Neutrophil (primary cell): ENCODE measurements around the gene FAM107A.

ENCODE experiments used
- H3K27ac ChIP-seq: fragments of 200-600 bp; sonication (generic); 2 replicates; pipeline ENCODE4 v1.5.1; 2016; ENCODE audit warnings: mild to moderate bottlenecking, moderate library complexity
- H3K27me3 ChIP-seq: fragments of 200-600 bp; sonication (generic); 2 replicates; pipeline ENCODE4 v1.6.0; 2016; ENCODE audit warnings: mild to moderate bottlenecking
- H3K36me3 ChIP-seq: fragments of 200-600 bp; sonication (generic); 2 replicates; pipeline ENCODE4 v1.5.1; 2017
- H3K4me1 ChIP-seq, 2 experiments: fragments of 200-600 bp in 1 of 2; sonication (generic) in 1 of 2; 1 replicate in 1 of 2; 2 replicates in 1 of 2; pipeline versions ENCODE4 v1.5.1 to v1.6.1; 2013 to 2016; ENCODE audit warnings: low read depth in 1 of 2, low read length in 1 of 2, mild to moderate bottlenecking in 1 of 2, moderate library complexity in 1 of 2; ENCODE audit not compliant: control insufficient read depth in 1 of 2, insufficient read depth in 1 of 2
- H3K4me3 ChIP-seq, 2 experiments: fragments of 200-600 bp in 1 of 2; sonication (generic) in 1 of 2; 1 replicate in 1 of 2; 2 replicates in 1 of 2; pipeline ENCODE4 v1.5.1; 2013 to 2016; ENCODE audit warnings: low read depth in 1 of 2, low read length in 1 of 2, mild to moderate bottlenecking in 1 of 2, moderate library complexity in 1 of 2
- H3K9me3 ChIP-seq: fragments of 200-600 bp; sonication (generic); 2 replicates; pipeline ENCODE4 v1.5.1; 2016
- TF ChIP-seq, protein P1 (sequence below): fragments of 200-600 bp; sonication (generic); IDR thresholded peaks from 2 replicates; pipeline ENCODE4 v1.5.1; 2016; ENCODE audit warnings: antibody characterized with exemption

The FAM107A gene

DNA sequence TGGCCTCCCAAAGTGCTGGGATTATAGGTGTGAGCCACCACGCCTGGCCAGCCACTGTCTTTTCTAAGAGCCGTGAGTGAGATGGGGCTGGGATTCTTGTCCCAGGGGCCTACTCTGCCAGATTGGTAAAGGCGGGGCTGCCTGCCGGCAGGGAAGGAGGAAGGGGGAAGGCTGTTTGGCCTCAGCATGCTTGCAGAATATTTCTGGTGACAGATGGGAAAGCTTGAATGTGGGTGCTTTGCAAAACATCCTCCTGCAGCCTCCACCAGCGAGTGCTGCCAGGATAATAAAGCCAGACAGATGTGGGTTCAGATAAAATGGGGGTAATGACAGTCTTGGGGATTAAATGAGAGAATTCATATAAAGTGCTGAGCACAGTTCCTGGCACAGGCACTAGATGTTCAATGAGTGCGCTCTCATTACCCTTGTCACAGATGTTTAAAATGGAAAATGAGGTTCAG lies 20.4 kb downstream of the FAM107A start:
- no peaks in the 10 kb centered on the region for H3K36me3 ChIP-seq
- H3K27me3 ChIP-seq = no peaks in the 10 kb centered on the region
- H3K27ac ChIP-seq = no peak overlapping the region
- no peaks in the 10 kb centered on the region for H3K4me1 ChIP-seq
- H3K9me3 ChIP-seq = no peaks in the 10 kb centered on the region
- no peak overlapping the region for H3K4me3 ChIP-seq
- TF ChIP-seq, protein P1, sequence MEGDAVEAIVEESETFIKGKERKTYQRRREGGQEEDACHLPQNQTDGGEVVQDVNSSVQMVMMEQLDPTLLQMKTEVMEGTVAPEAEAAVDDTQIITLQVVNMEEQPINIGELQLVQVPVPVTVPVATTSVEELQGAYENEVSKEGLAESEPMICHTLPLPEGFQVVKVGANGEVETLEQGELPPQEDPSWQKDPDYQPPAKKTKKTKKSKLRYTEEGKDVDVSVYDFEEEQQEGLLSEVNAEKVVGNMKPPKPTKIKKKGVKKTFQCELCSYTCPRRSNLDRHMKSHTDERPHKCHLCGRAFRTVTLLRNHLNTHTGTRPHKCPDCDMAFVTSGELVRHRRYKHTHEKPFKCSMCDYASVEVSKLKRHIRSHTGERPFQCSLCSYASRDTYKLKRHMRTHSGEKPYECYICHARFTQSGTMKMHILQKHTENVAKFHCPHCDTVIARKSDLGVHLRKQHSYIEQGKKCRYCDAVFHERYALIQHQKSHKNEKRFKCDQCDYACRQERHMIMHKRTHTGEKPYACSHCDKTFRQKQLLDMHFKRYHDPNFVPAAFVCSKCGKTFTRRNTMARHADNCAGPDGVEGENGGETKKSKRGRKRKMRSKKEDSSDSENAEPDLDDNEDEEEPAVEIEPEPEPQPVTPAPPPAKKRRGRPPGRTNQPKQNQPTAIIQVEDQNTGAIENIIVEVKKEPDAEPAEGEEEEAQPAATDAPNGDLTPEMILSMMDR = no peak

DNA sequence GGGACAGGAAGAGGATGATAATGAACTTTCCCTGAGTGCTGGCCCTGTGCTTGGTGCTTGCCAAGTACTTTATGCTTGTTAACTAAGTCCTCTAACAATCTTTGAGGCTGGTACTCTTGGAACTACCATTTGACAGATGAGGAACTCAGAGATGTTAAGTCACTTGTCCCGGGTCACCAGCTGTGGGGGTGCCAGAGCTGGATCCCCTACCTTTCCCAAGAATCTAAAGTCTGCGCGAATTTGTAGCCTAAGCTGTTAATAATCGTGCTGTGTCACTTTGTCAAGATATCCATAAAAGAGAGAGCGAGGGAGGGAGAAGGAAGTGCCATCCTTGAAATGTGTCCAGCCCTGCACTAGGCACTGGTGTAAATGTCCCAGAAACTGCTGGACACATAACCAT lies 21.2 kb downstream of the FAM107A start:
- TF ChIP-seq, protein P1 = no peak
- no peak overlapping the region for H3K4me3 ChIP-seq

DNA sequence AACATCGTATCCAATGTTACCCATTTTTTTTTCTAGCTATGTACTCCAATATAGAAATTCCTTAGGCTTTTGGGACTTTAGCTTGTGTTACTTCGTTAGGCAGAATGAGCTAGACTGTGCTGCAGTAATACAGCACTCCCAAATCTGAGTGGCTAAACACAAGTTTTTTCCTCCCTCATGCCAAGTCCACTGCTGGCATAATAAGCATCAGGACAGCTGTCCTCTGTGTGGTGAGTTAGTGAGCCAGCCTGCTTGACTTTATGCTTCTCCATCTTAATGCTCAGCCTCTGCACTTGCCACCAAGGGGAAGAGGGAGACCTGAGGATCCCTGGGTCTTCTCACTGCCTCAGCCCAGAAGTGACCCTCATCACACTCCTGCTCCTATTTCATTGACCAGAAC lies 22.0 kb downstream of the FAM107A start:
- Histone ChIP-seq H3K36me3 (no peaks in the 10 kb centered on the region), H3K4me3 (no peak overlapping the region), H3K27ac (no peak overlapping the region), H3K4me1 (no peaks in the 10 kb centered on the region), H3K9me3 (no peaks in the 10 kb centered on the region), H3K27me3 (no peaks in the 10 kb centered on the region)
- TF ChIP-seq, protein P1 = no peak

More for the DNA sequence above, 21.2 kb downstream of the FAM107A start:
- Histone ChIP-seq H3K27me3 (no peaks in the 10 kb centered on the region), H3K27ac (no peak overlapping the region), H3K9me3 (no peaks in the 10 kb centered on the region), H3K36me3 (no peaks in the 10 kb centered on the region), H3K4me1 (no peaks in the 10 kb centered on the region)

DNA sequence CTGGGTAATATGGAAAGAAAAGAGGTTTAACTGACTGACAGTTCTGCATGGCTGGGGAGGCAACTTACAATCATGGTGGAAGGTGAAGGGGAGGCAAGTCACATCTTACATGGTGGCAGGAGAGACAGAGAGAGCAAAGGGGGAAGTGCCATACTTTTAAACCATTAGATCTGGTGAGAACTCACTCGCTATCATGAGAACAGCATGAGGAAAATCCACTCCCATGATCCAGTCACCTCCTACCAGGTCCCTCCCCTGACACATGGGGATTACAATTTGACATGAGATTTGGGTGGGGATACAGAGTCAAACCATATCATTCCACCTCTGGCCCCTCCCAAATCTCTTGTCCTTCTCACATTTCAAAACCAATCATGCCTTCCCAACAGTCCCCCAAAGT lies 24.2 kb downstream of the FAM107A start:
- Histone ChIP-seq H3K4me1 (no peaks in the 10 kb centered on the region), H3K9me3 (no peaks in the 10 kb centered on the region), H3K27ac (no peak overlapping the region), H3K36me3 (no peaks in the 10 kb centered on the region), H3K4me3 (no peak overlapping the region), H3K27me3 (no peaks in the 10 kb centered on the region)
- TF ChIP-seq, protein P1 = no peak

DNA sequence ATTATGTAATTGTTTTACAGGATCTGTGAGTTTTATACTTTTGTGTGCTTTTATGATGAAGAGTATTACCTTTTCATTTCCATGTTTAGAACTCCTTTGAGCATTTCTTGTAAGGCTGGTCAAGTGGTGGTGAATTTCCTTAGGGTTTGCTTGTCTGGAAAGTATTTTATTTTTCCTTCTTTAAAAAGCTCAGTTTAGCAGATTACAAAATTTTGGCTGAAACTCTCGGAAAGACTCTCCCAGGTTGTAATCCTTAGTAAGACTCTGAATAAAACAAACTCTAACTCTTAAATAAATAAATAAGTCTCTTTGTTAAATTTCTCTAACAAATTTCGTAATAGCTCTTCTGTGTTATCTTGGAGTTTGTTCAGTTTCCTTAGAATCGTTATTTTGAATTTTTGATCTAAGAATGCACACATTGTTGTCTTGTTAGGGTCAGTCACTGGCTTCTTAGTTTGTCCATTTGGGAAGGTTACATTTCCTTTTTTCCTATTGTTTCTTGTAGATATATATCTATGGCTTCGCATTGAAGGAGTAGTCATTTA lies 25.5 kb downstream of the FAM107A start:
- no peaks in the 10 kb centered on the region for H3K36me3 ChIP-seq
- H3K4me1 ChIP-seq = no peaks in the 10 kb centered on the region
- H3K27ac ChIP-seq = no peak overlapping the region
- no peak overlapping the region for H3K4me3 ChIP-seq
- no peaks in the 10 kb centered on the region for H3K9me3 ChIP-seq
- H3K27me3 ChIP-seq = no peaks in the 10 kb centered on the region
- TF ChIP-seq, protein P1 = no peak
